Fibroblast of lung (primary cell): Measurements from ENCODE around the gene AATK. TPM values are rescaled to one million over a fixed set of nuclear protein-coding genes. Genes with fewer than 3 reads are reported as not detected.

ENCODE experiments used
- DNase-seq, 2 donors: peaks; one replicate each; pipeline versions ENCODE4 v3.0.0 to v3.0.0-alpha.2; 2010; ENCODE audit warnings: low read depth in 2 of 2
- H2AFZ ChIP-seq: 2 replicates; pipeline ENCODE4 v1.5.1; 2012; ENCODE audit warnings: low read length, control low read depth, inconsistent platforms
- H3K27ac ChIP-seq: 2 replicates; pipeline ENCODE4 v1.5.1; 2011; ENCODE audit warnings: low read length, control low read depth; ENCODE audit not compliant: insufficient read depth
- H3K27me3 ChIP-seq: 2 replicates; pipeline ENCODE4 v1.5.1; 2011; ENCODE audit warnings: mild to moderate bottlenecking, low read length; ENCODE audit not compliant: control insufficient read depth, insufficient read depth
- H3K36me3 ChIP-seq: 2 replicates; pipeline ENCODE4 v1.5.1; 2011; ENCODE audit warnings: low read length; ENCODE audit not compliant: control insufficient read depth, insufficient read depth
- H3K4me1 ChIP-seq: 2 replicates; pipeline ENCODE4 v1.5.1; 2011; ENCODE audit warnings: low read length; ENCODE audit not compliant: control insufficient read depth, insufficient read depth; ENCODE audit errors: extremely low read depth
- H3K4me2 ChIP-seq: 2 replicates; pipeline ENCODE4 v1.5.1; 2011; ENCODE audit warnings: low read length, control low read depth; ENCODE audit not compliant: insufficient read depth; ENCODE audit errors: extremely low read depth
- H3K4me3 ChIP-seq, 4 experiments: fragments of 200-600 bp in 1 of 4; sonication (generic) in 1 of 4; replicated peaks in 1 of 4; 2 replicates each; pipeline ENCODE4 v1.5.1; 2011 to 2016; ENCODE audit warnings: low read length in 4 of 4, low read depth in 3 of 4, mild to moderate bottlenecking in 3 of 4, control low read depth in 2 of 4, inconsistent platforms in 1 of 4, mixed read lengths in 1 of 4; ENCODE audit not compliant: insufficient read depth in 1 of 4; ENCODE audit errors: control extremely low read depth in 1 of 4
- H3K79me2 ChIP-seq: 2 replicates; pipeline ENCODE4 v1.5.1; 2012; ENCODE audit warnings: mild to moderate bottlenecking, low read length, inconsistent platforms; ENCODE audit not compliant: control insufficient read depth, insufficient read depth
- H3K9ac ChIP-seq: 2 replicates; pipeline ENCODE4 v1.5.1; 2011; ENCODE audit warnings: mild to moderate bottlenecking, low read length, control low read depth; ENCODE audit not compliant: insufficient read depth
- H3K9me3 ChIP-seq: 2 replicates; pipeline ENCODE4 v1.5.1; 2012; ENCODE audit warnings: low read depth, low read length; ENCODE audit not compliant: control insufficient read depth, insufficient read depth
- H4K20me1 ChIP-seq: 2 replicates; pipeline ENCODE4 v1.5.1; 2011; ENCODE audit warnings: low read length; ENCODE audit not compliant: control insufficient read depth, insufficient read depth; ENCODE audit errors: extremely low read depth
- CTCF ChIP-seq, 2 donors: IDR thresholded peaks in 1 of 2; conservative IDR thresholded peaks in 1 of 2; 1 replicate in 1 of 2; 2 replicates in 1 of 2; pipeline ENCODE4 v1.5.1; 2011 to 2012; ENCODE audit warnings: low read length in 2 of 2, control low read depth in 1 of 2, inconsistent platforms in 1 of 2, low read depth in 1 of 2, mild to moderate bottlenecking in 1 of 2
- EZH2 ChIP-seq: IDR thresholded peaks from 2 replicates; pipeline ENCODE4 v1.5.1; 2012; ENCODE audit warnings: low read length, control low read depth, mild to moderate bottlenecking; ENCODE audit errors: missing control alignments
- polyA plus RNA-seq, 2 donors: library from polyadenylated mRNA; depleted of rRNA in 1 of 2; stranded (reverse) in 1 of 2; unstranded in 1 of 2; fragments of >200 nt; gene quantifications; 2 replicates each; pipeline ENCODE4 v1.2.1, GENCODE V29; 2011 to 2012; ENCODE audit warnings: missing spikeins in 1 of 2
- total RNA-seq: library from RNA; depleted of rRNA; stranded (reverse); fragments of >200 nt; gene quantifications from 2 replicates; pipeline ENCODE4 v1.2.1, GENCODE V29; 2014

Gene AATK
- total and polyA plus RNA-seq, 2 donors (not counting 1 experiment from before 2014, with no cell fraction given) = 0.16 to 0.50 TPM

- Histone ChIP-seq H4K20me1 (no peaks in the 10 kb centered on the region), H3K27me3 (no peaks in the 10 kb centered on the region), H3K4me1 (peaks cover 29% of the 10 kb centered on the region), H3K4me2 (no peak overlapping the region), H3K9ac (no peak overlapping the region), H3K4me3 (no peak overlapping the region), H2AFZ (no peak overlapping the region), H3K27ac (no peak overlapping the region), H3K36me3 (peaks cover 2% of the 10 kb centered on the region), H3K9me3 (no peaks in the 10 kb centered on the region), H3K79me2 (no peaks in the 10 kb centered on the region)
- DNase-seq = no peak
- no peak for TF ChIP-seq CTCF (conservative IDR thresholded peaks at IDR 0.05 in 1 of 2, IDR thresholded peaks at IDR 0.05 in 1 of 2; ENCODE audit: low read depth in 1 of 2, low read length in 2 of 2)
- no peak for TF ChIP-seq EZH2
These were observed 73.4 kb downstream of the AATK start for GRCh38 chr17:81092518-81093095.

GRCh38 chr17:81091774-81092517 lies 74.1 kb downstream of the AATK start:
- Histone ChIP-seq H3K4me3 (no peak overlapping the region), H3K79me2 (no peaks in the 10 kb centered on the region), H3K27ac (no peak overlapping the region), H2AFZ (no peak overlapping the region), H3K4me1 (peaks cover 24% of the 10 kb centered on the region), H3K9me3 (no peaks in the 10 kb centered on the region), H4K20me1 (no peaks in the 10 kb centered on the region), H3K9ac (no peak overlapping the region), H3K4me2 (no peak overlapping the region), H3K36me3 (peaks cover 2% of the 10 kb centered on the region), H3K27me3 (no peaks in the 10 kb centered on the region)
- no peak for TF ChIP-seq CTCF (conservative IDR thresholded peaks at IDR 0.05 in 1 of 2, IDR thresholded peaks at IDR 0.05 in 1 of 2; ENCODE audit: low read depth in 1 of 2, low read length in 2 of 2)
- TF ChIP-seq EZH2 = no peak
- no peak for DNase-seq

GRCh38 chr17:81091154-81091553 lies 74.9 kb downstream of the AATK start:
- Histone ChIP-seq H3K4me1 (peaks cover 19% of the 10 kb centered on the region), H2AFZ (no peak overlapping the region), H3K79me2 (no peaks in the 10 kb centered on the region), H3K4me2 (no peak overlapping the region), H3K9me3 (no peaks in the 10 kb centered on the region), H3K27ac (no peak overlapping the region), H3K4me3 (no peak overlapping the region), H3K36me3 (peaks cover 2% of the 10 kb centered on the region), H3K27me3 (no peaks in the 10 kb centered on the region), H3K9ac (no peak overlapping the region), H4K20me1 (no peaks in the 10 kb centered on the region)
- TF ChIP-seq CTCF (conservative IDR thresholded peaks at IDR 0.05 in 1 of 2, IDR thresholded peaks at IDR 0.05 in 1 of 2; ENCODE audit: low read depth in 1 of 2, low read length in 2 of 2) (no peak), EZH2 (no peak)
- DNase-seq = no peak
